NCI-H1436 treated with DMSO at 0.1 percent for 48 hours (cell line): ENCODE measurements around the gene HLF.

Experiments
- DNase-seq: peaks from one replicate; lab custom pipeline; 2025; lab: John Stamatoyannopoulos, UW

Gene HLF

DNA sequence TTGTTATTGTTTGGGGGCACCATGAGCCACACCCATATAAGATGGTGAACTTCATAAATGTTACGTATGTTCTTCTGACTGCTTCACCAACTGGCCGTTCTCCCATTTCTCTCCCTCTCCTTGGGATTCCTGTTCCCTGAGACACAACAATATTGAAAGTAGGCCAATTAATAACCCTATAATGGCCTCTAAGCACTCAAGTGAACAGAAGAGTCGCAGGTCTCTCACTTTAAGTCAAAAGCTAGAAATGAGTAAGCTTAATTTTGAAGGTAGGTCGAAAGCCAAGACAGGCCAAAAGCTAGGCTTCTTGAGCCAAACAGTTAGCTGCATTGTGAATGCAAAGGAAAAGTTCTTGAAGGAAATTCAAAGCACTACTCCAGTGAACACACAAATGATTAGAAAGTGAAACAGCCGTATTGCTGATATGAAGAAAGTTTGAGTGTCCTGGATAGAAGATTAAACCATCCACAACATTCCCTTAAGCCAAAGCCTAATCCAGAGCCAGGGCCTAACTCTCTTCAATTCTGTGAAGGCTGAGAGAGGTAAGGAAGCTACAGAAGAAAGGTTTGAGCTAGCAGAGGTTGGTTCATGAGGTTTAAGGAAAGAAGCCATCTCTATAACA lies 25.8 kb downstream of the HLF start:
- DNase-seq = no peak

DNA sequence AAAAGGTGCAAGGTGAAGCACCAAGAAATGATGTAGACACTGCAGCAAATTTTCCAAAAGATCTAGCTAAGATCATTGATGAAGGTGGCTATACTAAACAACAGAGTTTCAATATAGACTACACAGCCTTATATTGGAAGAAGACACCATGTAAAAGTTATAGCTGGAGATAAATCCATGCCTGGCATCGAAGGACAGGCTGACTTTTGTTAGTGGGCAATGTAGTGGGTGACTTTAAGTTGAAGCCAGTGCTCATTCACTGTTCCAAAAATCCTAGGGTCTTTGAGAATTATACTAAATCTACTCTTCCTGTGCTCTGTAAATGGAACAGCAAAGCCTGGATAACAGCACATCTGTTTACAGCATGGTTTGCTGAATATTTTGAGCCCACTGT lies 26.4 kb downstream of the HLF start:
- no peak for DNase-seq

DNA sequence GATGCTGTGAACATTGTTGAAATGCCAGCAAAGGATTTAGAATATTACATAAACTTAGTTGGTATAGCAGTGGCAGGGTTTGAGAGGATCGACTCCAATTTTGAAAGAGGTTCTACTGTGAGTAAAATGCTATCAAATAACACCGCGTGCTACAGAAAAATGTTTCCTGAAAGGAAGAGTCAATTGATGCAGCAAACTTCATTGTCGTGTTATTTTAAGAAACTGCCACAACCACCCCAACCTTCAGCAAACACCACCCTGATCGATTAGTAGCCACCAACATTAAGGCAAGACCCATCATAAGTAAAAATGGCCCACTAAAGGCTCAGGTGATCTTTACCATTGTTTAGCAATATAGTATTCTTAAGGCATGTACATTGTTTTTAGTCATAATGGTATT lies 27.3 kb downstream of the HLF start:
- no peak for DNase-seq

DNA sequence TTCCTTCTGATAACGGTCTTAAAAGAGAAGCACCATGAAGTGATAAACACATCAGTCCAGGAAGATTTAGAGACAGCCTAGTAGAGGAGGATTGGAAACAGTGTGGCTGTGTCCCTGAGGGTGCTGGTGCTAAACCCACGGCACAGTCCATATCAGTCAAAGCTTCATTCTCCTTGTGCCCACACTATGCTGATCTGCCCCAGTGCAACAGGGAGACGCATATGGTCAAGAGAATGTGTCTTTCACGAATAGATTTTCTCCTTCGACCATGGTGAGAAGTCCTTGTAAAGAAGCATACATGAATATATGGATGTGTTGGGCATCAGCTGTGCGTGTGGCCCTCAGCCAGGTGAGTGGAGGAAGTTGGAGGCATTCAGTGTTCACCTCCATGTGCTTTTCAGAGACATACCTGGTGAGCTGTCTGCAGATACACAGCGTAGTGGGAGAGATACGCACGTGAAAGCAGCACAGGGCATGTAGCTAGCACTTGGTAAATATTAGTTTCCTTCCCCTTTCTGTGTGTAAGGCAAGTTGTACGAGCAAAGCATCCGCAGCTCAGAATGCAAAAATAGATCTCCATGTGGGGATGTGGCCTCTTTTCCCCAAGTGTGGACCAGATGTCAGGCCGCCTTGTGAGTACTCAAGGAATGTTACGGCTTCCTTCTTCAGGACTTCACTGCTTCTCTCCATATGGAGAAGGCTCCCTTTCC lies 29.4 kb downstream of the HLF start:
- DNase-seq = no peak

DNA sequence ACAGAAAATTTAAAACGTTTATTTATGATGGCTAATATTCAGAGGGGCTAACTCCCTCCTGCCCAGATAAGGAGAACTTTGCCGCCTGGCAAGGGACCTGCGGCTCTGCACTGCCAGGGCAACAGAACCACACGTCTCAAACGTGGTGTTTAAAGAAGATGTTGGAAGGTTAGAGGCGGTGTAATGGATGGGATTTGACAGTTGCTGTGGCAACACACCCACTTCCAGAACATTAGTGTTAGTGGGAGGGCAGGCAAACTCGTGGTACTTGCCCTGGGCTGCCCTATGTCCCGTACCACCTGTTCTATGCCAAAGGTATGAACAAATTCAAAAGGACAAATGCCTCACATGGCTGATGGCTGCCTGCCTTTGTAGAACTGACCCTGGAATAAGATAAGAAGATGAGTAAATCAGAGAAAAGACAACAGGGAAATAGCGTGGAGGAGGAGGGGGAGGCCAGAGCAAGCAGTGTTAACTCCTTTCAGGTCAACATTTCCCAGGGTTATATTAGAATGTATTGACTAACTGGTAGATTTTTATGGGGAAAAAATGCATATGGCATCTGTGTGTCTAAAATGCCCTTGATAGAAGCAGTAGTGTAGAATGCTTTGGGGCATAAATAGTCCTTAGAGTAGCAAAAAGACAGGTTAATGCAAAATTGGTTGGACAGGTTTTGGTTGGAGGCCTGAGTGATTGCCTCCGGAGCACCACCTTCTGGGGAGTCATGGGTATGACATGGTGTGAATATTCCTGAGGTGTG lies 30.8 kb downstream of the HLF start:
- peak; percentile 16 for DNase-seq

DNA sequence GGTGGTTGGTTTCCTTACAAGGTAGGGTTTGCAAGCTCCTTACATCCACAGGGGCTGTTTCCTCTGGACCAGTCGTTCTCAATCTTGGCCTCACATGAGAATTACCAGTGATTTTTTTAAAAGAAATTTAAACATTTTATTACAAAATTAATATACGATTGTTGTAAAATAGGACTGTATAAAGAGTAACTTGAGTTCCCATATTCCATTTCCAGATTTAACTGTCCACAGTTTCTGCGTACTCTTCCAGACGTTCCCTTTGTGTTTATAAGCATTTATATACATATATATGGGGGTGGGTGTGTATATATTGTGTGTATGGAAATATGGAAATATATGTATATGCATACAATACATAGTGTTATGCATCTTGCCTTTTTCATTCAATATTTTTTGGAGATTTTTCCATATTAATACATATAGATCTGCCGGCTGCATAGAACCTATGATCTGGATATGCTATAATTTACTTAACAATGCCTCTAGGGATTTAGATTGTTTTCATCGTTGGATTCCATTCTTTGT lies 31.5 kb downstream of the HLF start:
- DNase-seq = no peak

DNA sequence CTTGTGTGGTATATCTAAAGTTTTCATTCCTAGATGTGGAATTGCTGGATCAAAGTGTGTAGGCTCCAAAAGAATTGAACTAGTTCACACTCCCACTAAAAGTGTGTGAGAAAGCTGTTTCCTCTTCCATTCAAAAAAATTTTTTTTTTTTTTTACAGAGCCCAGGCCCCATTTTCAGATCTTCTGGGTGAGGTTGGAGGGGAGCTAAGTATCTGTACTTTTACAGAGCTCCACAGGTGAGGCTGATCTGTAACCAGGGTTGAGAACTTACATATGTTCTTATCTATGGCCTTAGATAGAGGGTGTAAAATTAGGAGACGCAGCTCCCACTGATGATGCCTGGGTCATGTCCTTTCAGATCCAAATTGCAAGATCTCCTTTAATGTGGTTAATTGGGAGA lies 31.9 kb downstream of the HLF start:
- no peak for DNase-seq

DNA sequence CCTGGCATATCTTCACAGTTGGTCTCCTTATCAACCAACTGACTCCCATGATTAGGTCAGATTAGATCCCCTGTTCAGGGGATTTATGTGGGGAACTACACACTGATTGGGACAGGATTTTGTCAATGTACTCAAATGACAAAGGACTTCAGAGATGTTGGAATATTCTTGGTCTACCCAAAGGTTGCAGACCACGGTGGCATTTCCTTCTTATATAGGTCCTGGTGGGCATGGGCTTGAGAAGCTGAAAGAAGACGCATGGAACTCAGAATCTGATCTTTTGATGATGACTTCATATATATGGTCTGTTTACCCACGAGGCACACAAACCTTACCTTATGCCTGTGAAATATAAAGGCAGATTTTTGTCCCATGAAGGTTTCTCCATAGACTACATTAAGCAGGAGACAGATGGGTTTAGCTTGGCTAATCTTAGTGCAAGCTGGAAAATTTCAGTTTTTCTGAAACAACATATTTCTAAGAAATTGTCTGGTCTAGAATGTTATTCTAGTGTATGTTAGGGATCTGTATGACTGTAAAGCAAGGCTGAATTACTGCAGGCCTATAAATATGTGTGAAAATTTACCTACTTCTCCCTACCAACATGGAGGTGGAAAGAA lies 33.5 kb downstream of the HLF start:
- no peak for DNase-seq

DNA sequence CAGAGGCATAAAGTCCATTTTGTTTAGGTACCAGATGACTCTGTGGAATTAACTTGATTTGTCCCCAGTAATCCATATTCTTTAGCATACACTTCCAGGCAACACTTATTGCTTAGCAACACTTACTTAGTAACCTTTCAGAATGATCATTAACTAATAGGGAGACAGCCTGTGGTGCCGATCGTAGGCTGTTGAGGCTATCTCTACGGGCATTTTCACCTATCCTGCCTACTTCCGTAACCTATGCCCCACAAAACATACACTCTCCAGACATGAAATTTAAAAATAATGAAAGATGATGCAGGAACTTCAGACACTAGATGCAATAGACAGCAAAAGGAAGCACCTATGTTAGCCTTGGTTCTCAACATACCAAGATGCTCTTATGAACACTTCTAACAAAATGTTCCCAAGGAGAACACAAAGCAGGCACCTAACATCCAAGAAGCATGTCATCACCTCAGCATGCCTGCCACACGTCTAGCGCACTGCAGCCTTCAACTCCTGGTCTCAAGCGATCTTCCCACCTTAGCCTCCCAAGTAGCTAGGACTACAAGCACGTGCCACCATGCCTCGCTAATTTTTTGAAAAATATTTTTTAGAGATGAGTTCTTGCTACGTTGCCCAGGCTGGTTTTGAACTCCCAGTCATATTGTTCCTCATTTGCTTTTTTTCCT lies 34.5 kb downstream of the HLF start:
- no peak for DNase-seq

DNA sequence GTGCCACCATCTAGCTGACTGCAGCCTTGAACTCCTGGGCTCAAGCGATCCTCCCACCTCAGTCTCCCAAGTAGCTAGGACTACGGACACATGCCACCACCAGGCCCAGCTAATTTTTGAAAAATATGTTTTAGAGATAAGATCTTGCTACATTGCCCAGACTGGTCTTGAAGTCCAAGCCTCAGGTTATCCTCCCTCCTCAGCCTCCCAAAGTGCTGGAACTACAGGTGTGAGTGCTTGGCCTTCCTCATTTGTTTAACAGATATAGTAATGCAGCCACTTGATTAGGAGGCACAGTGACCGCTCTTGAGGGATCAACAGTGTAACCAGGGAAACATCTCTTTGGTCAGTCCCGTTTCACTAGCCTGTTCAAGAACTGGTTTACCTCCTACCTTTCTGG lies 35.1 kb downstream of the HLF start:
- no peak for DNase-seq

DNA sequence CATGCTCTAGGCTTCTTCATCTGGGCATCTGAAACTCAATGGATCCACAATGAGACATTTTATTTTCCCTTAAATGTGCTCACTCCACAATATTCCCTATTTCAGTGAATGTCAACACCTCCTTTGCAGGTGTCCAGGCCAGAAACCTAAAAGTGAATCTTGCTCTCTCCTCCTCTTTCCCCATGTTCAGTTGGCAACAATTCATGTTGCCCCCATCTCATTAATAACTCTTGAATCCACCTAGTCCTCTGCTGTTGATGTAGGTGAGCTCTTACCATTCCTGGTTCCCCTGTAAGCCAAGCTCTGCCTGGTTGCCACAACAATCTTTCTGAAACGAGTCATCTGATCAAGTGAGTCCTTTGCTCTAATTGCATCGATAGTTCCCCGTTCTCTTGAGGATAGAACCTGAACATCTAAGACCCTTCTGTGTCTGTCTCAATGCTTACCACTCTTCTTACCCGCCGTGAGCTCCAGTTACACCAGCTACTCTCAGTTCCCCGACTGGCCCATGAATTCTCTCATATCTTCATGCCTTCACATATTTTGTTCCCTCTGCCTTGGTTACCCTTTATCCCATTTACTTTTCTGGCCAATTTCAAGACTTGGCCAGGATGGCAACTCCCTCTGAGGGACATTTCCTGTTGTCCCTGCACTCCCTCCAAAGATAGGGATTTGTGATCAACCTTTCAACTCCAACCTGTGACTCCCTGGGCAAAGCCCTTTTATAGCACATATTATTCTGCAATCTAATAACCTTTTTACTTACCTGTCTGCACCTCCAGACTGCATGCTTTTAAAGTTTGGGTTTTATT lies 35.9 kb downstream of the HLF start:
- DNase-seq = no peak

DNA sequence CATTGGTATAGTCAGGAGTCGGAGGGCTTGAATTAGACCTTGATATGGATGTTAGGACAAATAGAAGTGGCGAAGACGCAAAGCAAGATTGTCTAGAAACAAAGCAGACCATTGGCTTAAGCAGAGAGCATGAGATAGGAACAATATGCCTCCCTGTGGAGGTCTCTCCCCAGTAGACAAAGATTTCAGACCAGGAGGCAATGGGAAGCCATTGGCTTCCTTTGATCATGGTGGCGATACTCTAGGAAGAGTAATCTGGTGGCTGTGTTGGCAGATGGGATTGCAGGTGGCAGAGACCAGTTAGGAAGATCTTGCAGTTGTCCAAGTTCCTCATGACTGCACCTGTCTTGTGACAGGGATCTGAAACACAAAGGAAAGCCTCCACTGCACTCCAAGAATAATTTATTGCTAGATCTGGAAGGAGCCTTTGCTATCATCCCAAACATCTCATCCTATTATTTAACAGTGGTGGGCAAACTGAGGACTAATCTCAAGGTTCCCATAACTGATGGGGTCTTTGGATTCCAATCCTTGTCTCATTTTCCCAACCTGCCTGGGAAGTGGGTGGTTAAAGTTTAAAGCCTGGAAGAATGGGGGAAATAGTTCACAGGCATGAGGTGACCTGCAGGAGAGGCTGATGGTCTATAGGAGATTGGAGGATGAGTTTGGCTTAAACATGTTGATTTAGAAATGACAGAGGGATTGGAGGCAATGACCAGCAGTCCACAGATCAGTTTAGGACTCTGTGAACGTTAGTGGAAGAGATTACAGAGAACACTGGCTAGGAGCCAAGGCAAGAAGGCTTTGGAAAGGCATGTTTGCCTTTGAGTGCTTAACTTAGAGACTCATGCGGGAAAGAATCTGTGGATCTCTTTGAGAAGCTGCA lies 37.0 kb downstream of the HLF start:
- no peak for DNase-seq

DNA sequence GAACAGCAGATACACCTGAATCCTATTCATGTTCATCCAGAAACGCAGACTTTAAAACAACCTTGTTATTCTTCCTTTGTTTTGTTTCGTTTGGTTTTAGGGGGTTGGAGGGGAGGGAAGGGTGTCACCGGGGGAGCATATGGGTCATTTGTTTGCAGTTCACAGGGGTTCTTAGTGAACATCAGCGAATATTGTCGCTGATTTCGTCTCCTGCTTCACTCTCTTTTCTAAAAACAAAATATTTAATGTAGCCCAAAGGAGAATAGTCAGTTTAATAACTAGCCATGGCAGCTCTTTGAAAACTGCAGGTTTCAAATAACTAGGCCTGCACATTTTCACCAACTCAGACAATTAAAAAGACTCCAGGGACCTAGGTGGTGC lies 37.6 kb downstream of the HLF start:
- DNase-seq = no peak

DNA sequence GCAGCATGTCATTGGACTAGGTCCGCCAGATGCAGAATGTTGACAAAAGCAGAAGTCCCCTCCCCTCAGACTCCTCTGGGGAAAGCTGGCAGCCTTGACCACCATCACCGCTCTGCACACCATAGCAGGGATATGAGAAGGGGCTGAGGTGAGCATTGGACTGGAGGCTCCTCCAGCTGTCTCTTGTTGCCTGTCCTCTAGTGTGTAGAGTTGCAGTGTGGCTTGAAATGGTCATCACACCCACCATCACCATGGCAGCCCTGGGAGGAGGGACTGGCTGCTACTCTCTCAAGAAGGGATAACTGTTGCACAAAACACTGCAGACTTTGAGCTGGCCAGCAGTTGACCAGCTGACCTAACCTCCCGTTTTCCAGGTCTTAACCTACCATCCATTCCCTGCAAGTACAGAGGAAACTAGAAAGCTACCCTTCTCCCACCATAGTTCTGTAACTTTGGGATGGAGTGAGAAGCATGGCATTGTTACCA lies 38.3 kb downstream of the HLF start:
- no peak for DNase-seq

DNA sequence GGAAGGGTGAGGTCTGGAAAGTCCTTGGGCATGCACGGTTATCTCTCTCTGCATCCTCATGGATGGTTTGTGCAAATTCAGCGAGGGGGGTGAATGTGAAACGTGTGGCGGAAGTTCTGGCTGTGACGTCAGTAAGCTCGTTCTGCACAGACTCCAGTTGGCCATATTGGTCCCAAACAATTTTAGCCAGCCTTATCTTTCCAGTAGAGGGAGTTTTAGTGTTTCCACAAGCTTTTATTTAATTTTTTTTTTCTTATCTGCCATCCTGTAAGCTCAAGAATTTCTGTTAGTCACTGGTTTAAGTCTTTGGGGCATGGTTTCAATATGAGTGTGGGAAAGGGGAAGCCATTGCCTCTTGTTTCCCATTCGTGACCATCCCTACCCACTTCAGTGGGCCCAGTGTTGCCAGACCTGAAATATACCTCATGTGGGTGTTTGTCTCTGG lies 39.0 kb downstream of the HLF start:
- no peak for DNase-seq

DNA sequence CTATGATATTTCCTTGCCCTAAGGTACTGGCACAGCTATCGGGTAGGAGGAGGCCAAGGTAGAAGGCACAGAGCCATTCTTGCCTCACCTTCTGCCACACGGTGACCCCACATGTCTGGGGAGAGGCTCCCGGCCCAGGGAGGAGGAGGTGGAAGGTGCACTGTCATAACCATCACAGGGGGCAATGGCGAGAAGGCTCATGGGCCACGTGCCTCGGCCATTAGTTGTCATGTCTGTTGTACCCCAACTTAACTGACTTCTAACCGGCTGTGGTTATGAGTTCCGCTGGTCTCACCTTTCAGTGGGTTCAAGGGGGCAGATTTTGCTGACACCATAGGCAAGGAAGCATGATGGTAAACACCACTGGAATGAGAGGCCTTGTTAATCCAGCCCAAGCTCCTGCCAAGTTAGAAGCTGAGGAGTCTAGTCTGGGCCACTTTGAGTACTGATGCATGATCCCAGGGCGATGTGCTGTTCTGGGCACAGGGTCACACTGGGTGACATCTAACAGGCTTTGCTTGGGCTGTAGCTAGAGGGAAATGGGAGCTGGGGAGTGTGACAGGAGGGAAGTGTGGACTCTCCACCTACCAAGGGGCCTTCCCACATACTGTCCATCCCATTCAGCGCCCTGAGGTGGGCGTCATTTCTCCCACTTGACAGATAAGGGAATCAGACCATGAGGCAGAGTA lies 39.6 kb downstream of the HLF start:
- no peak for DNase-seq

DNA sequence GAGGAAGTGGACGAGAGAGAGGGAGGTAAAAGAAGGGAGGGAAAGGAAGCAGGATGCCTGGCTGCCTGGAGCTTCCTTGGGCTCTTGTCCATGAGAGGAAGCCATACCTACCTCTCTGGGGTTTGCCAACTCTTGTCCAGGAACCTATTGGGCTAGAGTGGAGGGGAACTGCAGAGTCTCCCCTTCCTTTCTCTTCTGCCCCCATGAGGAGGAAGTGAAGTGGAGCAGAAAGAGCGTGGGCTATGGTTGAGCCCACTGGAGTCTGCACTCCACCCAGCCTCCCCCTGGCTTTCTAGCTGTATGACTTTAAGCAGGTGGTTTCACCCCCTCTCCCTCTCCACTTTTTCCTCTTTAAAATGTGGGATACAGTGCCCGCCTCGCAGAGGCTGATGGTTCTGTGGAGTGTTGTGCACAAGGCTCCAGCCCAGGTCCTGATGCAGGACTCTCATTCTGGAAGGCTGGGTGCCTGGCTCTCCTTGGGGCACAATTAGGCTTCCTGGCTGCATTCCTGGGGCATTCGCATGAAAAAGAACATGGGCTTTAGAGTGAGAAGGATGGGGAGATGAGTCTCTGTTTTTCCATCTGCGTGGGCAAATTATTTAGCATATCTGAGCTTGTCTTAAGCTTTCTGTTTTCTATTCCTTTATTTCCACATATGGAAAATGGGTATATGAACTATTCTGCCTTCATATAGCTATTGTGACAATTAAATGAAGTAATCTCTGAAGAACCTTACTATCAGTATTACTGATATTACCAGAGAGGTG lies 40.7 kb downstream of the HLF start:
- no peak for DNase-seq

DNA sequence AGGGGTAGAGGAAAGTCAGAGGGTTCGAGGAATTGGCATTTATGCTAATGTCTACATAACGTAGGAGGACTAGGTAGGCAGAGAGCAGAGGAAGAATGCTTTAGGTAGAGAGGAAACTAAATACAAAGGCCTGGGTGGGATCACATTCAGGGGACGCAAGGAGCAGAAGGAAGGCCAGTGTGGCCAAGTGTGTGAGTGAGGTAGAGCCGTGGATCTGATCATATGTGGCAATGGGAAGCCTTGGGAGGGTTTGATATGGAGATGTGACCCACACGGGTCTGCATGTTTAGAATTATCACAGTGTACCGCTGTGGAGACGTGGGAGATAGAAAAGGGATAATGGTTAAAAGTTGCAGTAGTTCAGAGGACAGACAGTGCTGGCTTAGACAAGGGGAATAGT lies 43.1 kb downstream of the HLF start:
- DNase-seq = no peak
